DND-41 (cell line): ENCODE measurements around the gene HNRNPR.

ENCODE experiments used
- ATAC-seq: fragments of 200-7000 bp; cut with Tn5 transposase; 3 replicates; pipeline ENCODE4 v1.9.1; 2021; ENCODE audit warnings: low read depth; ENCODE audit not compliant: insufficient read depth
- DNase-seq: peaks from one replicate; pipeline ENCODE4 v3.0.0-alpha.2; 2020
- H2AFZ ChIP-seq: 2 replicates; pipeline ENCODE4 v1.6.0; 2012; ENCODE audit warnings: low read depth, low read length
- H3K27ac ChIP-seq: 2 replicates; pipeline ENCODE4 v1.5.1; 2012; ENCODE audit warnings: low read length, inconsistent platforms
- H3K27me3 ChIP-seq: fragments of 200-600 bp; sonication (generic); 2 replicates; pipeline ENCODE4 v1.6.0; 2012; ENCODE audit warnings: low read length, mild to moderate bottlenecking, inconsistent platforms; ENCODE audit not compliant: insufficient read depth, poor library complexity
- H3K36me3 ChIP-seq: 2 replicates; pipeline ENCODE4 v1.5.1; 2012; ENCODE audit warnings: low read length, inconsistent platforms; ENCODE audit not compliant: insufficient read depth
- H3K4me1 ChIP-seq: 2 replicates; pipeline ENCODE4 v1.5.1; 2012; ENCODE audit warnings: mild to moderate bottlenecking, low read length; ENCODE audit not compliant: insufficient read depth
- H3K4me2 ChIP-seq: 2 replicates; pipeline ENCODE4 v1.6.0; 2012; ENCODE audit warnings: mild to moderate bottlenecking, moderate library complexity, low read length, inconsistent platforms; ENCODE audit not compliant: insufficient read depth
- H3K4me3 ChIP-seq, 2 experiments: fragments of 200-600 bp in 1 of 2; shearing (Covaris generic) in 1 of 2; 2 replicates each; pipeline ENCODE4 v1.5.1; 2012 to 2016; ENCODE audit warnings: inconsistent platforms in 2 of 2, low read length in 2 of 2, mild to moderate bottlenecking in 2 of 2, low read depth in 1 of 2, moderate library complexity in 1 of 2
- H3K79me2 ChIP-seq: 2 replicates; pipeline ENCODE4 v1.6.0; 2012; ENCODE audit warnings: low read length, inconsistent platforms; ENCODE audit not compliant: insufficient read depth
- H3K9ac ChIP-seq: 2 replicates; pipeline ENCODE4 v1.6.0; 2012; ENCODE audit warnings: low read depth, mild to moderate bottlenecking, inconsistent platforms, low read length, moderate library complexity
- H3K9me3 ChIP-seq: 2 replicates; pipeline ENCODE4 v1.5.1; 2012; ENCODE audit warnings: low read length, moderate library complexity, mild to moderate bottlenecking, inconsistent platforms; ENCODE audit not compliant: insufficient read depth, severe bottlenecking
- H4K20me1 ChIP-seq: 2 replicates; pipeline ENCODE4 v1.6.0; 2012; ENCODE audit warnings: low read length; ENCODE audit not compliant: insufficient read depth
- EZH2 ChIP-seq: IDR thresholded peaks from 3 replicates; pipeline ENCODE4 v1.6.1; 2012; ENCODE audit warnings: borderline replicate concordance, low read depth, mild to moderate bottlenecking, moderate library complexity, low read length, inconsistent platforms; ENCODE audit not compliant: severe bottlenecking
- TF ChIP-seq, protein P1 (sequence below): IDR thresholded peaks from 2 replicates; pipeline ENCODE4 v1.5.1; 2012; ENCODE audit warnings: borderline replicate concordance, low read length, moderate library complexity, mild to moderate bottlenecking; ENCODE audit not compliant: poor library complexity, severe bottlenecking; ENCODE audit errors: extremely low read depth

Gene HNRNPR

DNA sequence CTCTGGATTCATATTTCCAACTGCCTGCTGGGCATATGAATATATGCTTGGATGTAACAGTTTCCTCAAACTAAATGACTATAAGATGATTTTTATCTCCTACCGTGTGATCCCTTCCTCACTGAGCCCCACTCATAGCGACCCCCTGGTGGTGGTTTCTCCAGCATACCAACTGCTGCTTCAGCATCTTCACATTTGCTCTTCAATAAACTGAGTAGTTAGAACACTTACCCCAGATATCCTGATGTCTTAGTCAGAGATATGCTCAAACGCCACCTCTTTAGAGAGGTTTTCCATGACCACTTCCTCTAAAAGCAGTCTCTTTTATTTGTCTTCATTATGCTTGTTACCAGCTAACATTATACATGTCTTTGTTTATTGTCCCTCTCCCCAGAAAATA is 10.2 kb upstream of the HNRNPR start:
- DNase-seq (peak; percentile 15), ATAC-seq (peak; percentile 39; the same call in 2 of the 3 replicates)
- Histone ChIP-seq H3K27ac (no peak overlapping the region), H3K79me2 (no peaks in the 10 kb centered on the region), H3K4me3 (no peak overlapping the region), H3K9ac (no peak overlapping the region), H3K4me1 (no peaks in the 10 kb centered on the region), H3K4me2 (no peak overlapping the region), H4K20me1 (no peaks in the 10 kb centered on the region), H2AFZ (no peak overlapping the region), H3K9me3 (no peaks in the 10 kb centered on the region), H3K36me3 (no peaks in the 10 kb centered on the region), H3K27me3 (no peaks in the 10 kb centered on the region)
- no peak for TF ChIP-seq EZH2
- TF ChIP-seq, protein P1, sequence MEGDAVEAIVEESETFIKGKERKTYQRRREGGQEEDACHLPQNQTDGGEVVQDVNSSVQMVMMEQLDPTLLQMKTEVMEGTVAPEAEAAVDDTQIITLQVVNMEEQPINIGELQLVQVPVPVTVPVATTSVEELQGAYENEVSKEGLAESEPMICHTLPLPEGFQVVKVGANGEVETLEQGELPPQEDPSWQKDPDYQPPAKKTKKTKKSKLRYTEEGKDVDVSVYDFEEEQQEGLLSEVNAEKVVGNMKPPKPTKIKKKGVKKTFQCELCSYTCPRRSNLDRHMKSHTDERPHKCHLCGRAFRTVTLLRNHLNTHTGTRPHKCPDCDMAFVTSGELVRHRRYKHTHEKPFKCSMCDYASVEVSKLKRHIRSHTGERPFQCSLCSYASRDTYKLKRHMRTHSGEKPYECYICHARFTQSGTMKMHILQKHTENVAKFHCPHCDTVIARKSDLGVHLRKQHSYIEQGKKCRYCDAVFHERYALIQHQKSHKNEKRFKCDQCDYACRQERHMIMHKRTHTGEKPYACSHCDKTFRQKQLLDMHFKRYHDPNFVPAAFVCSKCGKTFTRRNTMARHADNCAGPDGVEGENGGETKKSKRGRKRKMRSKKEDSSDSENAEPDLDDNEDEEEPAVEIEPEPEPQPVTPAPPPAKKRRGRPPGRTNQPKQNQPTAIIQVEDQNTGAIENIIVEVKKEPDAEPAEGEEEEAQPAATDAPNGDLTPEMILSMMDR = peak; percentile 53

DNA sequence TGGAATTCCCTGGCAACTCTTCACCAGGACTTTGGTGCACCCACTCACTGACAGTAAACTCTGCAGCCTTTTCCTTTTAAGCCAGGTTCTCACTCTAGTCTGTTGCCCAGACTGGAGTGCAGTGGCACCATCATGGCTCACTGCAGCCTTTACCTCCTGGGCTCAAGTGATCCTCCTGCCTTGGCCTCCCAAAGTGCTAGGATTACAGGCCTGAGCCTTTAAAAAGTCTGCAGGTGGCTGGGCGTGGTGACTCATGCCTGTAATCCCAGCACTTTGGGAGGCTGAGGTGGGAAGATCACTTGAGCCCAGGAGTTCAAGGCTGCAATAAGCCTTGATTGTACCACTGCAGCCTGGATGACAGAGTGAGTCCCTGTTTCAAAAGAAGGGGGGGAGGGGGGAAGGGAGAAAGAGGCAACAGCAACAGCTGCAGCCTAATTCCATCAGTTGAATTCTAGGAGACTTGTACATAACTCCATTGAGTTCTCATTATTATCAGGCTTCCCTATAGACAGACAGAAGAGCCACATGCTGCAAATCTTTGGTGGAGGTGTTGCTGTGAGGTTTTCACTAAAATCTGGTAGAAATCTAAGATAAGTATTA is 8.1 kb upstream of the HNRNPR start:
- no peak for ATAC-seq
- H2AFZ ChIP-seq = no peak overlapping the region

DNA sequence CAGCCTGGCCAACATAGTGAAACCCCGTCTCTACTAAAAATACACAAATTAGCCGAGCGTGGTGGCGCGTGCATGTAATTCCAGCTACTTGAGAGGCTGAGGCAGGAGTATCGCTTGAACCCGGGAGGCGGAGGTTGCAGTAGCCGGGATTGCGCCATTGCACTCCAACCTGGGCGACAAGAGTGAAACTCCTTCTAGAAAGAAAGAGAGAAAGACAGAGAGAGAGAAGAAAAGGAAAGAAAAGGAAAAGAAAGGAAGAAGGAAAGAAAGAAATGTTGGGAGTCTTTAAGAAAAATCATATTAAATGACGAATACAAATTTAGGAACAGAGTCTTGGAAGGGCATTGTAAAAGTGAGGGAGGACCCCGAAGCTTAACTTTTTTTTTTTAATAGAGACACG is 1.8 kb upstream of the HNRNPR start:
- DNase-seq = no peak
- Histone ChIP-seq H3K36me3 (peaks cover 16% of the 10 kb centered on the region), H3K79me2 (peaks cover 40% of the 10 kb centered on the region), H4K20me1 (peaks cover 25% of the 10 kb centered on the region), H3K4me1 (peaks cover 24% of the 10 kb centered on the region), H3K27ac (no peak overlapping the region), H3K9ac (no peak overlapping the region), H3K9me3 (no peaks in the 10 kb centered on the region), H3K4me2 (no peak overlapping the region), H3K27me3 (no peaks in the 10 kb centered on the region), H3K4me3 (no peak overlapping the region), H2AFZ (peak overlapping the region; percentile 30; the same call in 1 of the 2 replicates)
- no peak for ATAC-seq
- no peak for TF ChIP-seq EZH2
- TF ChIP-seq, protein P1 = no peak

More for the DNA sequence above, 8.1 kb upstream of the HNRNPR start:
- Histone ChIP-seq H3K9ac (no peak overlapping the region), H4K20me1 (no peaks in the 10 kb centered on the region), H3K4me3 (no peak overlapping the region), H3K27ac (no peak overlapping the region), H3K79me2 (no peaks in the 10 kb centered on the region), H3K36me3 (no peaks in the 10 kb centered on the region), H3K4me1 (no peaks in the 10 kb centered on the region), H3K4me2 (no peak overlapping the region), H3K9me3 (no peaks in the 10 kb centered on the region), H3K27me3 (no peaks in the 10 kb centered on the region)
- TF ChIP-seq, protein P1 = no peak
- no peak for DNase-seq

DNA sequence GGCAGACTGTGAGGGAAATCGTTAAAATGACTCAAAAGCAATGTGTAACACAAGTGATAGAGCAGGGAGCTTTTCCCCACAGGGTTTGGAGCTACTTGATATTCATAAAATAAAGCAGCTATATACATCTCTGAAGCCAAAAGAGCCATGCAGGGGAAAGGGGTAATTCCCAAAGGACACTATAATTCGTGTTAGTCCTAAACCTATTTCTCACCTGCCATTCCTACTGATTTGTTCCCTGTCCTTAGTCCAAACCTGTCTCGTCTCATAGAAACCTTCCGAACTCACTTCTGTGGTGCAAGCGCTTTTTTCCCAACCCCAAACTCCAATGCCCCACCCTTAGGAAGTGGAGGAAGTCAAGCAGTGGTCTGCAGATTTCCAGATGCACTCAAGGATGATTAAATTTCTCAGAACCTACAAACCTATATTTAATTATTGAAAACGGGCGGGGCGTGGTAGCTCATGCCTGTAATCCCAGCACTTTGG is 946 bp upstream of the HNRNPR start:
- ATAC-seq (no peak), DNase-seq (no peak)
- Histone ChIP-seq H3K36me3 (peaks cover 25% of the 10 kb centered on the region), H3K4me2 (peak overlapping the region; percentile 92), H3K9me3 (no peaks in the 10 kb centered on the region), H3K4me3 (peak overlapping the region; percentile 58 to 77), H3K4me1 (peaks cover 33% of the 10 kb centered on the region), H3K27me3 (no peaks in the 10 kb centered on the region), H2AFZ (peak overlapping the region; percentile 99), H3K9ac (peak overlapping the region; percentile 98), H3K79me2 (peaks cover 49% of the 10 kb centered on the region), H3K27ac (peak overlapping the region; percentile 98), H4K20me1 (peaks cover 34% of the 10 kb centered on the region)
- TF ChIP-seq, protein P1 = no peak
- TF ChIP-seq EZH2 = no peak
